Stomach smooth muscle (tissue), 2 donors: Measurements from ENCODE around the gene MMP12.
"Not testable (repeated sequence)": the region's sequence is repeated elsewhere in the genome, so short reads cannot be mapped to it uniquely, and the experiment has no call there.

Experiments used
- H3K27ac ChIP-seq: one replicate; pipeline ENCODE4 v1.7.0; 2013; ENCODE audit warnings: mild to moderate bottlenecking, low read length, inconsistent platforms
- H3K27me3 ChIP-seq, 2 donors: one replicate each; pipeline ENCODE4 v1.7.0; 2013; ENCODE audit warnings: low read length in 2 of 2; ENCODE audit not compliant: insufficient read depth in 2 of 2, control insufficient read depth in 1 of 2
- H3K36me3 ChIP-seq, 2 donors: one replicate each; pipeline ENCODE4 v1.7.0; 2013; ENCODE audit warnings: low read length in 2 of 2; ENCODE audit not compliant: control insufficient read depth in 2 of 2, insufficient read depth in 2 of 2
- H3K4me1 ChIP-seq: one replicate; pipeline ENCODE4 v1.7.0; 2013; ENCODE audit warnings: low read length; ENCODE audit not compliant: control insufficient read depth, insufficient read depth
- H3K4me3 ChIP-seq, 2 donors: one replicate each; pipeline ENCODE4 v1.7.0; 2013; ENCODE audit warnings: low read length in 2 of 2
- H3K9ac ChIP-seq, 2 donors: one replicate each; pipeline ENCODE4 v1.7.0; 2013; ENCODE audit warnings: low read length in 2 of 2, mild to moderate bottlenecking in 1 of 2
- H3K9me3 ChIP-seq, 2 donors: one replicate each; pipeline ENCODE4 v1.7.0; 2013; ENCODE audit warnings: low read length in 2 of 2; ENCODE audit not compliant: control insufficient read depth in 2 of 2
- donor health status: healthy.
- donor health status: Pancreatic carcinoma.

The MMP12 gene

GRCh38 chr11:102874852-102875251 lies at the start of gene MMP12:
Gene MMP12, minus strand, starts transcription at chr11:102874982. Its CDS starts 45 bp downstream, at chr11:102874937.
- H3K9me3 ChIP-seq: no peaks in the 10 kb centered on the region
- no peaks in the 10 kb centered on the region for H3K4me1 ChIP-seq
- no peak within 1 kb of the TSS for H3K4me3 ChIP-seq
- H3K27ac ChIP-seq: no peak within 1 kb of the TSS
- no peaks in the 10 kb centered on the region for H3K27me3 ChIP-seq
- no peaks in the 10 kb centered on the region for H3K36me3 ChIP-seq
- no peak within 1 kb of the TSS for H3K9ac ChIP-seq

- H3K4me3 ChIP-seq: no peak overlapping the region
- H3K4me1 ChIP-seq: no peaks in the 10 kb centered on the region
- no peak overlapping the region for H3K27ac ChIP-seq
- no peaks in the 10 kb centered on the region for H3K36me3 ChIP-seq
- H3K27me3 ChIP-seq: no peaks in the 10 kb centered on the region
- no peak overlapping the region for H3K9ac ChIP-seq
- H3K9me3 ChIP-seq: no peaks in the 10 kb centered on the region
Measured at GRCh38 chr11:102921587-102922220, 46.9 kb upstream of the MMP12 start.

- Histone ChIP-seq H3K27ac (no peak overlapping the region), H3K9me3 (no peaks in the 10 kb centered on the region), H3K9ac (no peak overlapping the region), H3K36me3 (no peaks in the 10 kb centered on the region), H3K4me1 (no peaks in the 10 kb centered on the region), H3K27me3 (no peaks in the 10 kb centered on the region), H3K4me3 (no peak overlapping the region)
Measured at GRCh38 chr11:102920118-102920684, 45.4 kb upstream of the MMP12 start.

- H3K4me3 ChIP-seq: no peak overlapping the region
- peaks cover 2% of the 10 kb centered on the region for H3K4me1 ChIP-seq
- H3K9me3 ChIP-seq: no peaks in the 10 kb centered on the region
- H3K27me3 ChIP-seq: no peaks in the 10 kb centered on the region
- H3K36me3 ChIP-seq: no peaks in the 10 kb centered on the region
- no peak overlapping the region for H3K27ac ChIP-seq
- no peak overlapping the region for H3K9ac ChIP-seq
Measured at GRCh38 chr11:102915044-102915375, 40.2 kb upstream of the MMP12 start.

- Histone ChIP-seq H3K4me1 (peaks cover 2% of the 10 kb centered on the region), H3K36me3 (no peaks in the 10 kb centered on the region), H3K4me3 (no peak overlapping the region), H3K9me3 (no peaks in the 10 kb centered on the region), H3K9ac (no peak overlapping the region), H3K27ac (peak overlapping the region; percentile 60), H3K27me3 (no peaks in the 10 kb centered on the region)
Measured at GRCh38 chr11:102914238-102915043, 39.7 kb upstream of the MMP12 start.

GRCh38 chr11:102912482-102912830 lies 37.7 kb upstream of the MMP12 start:
- no peak overlapping the region for H3K4me3 ChIP-seq
- no peaks in the 10 kb centered on the region for H3K27me3 ChIP-seq
- peaks cover 2% of the 10 kb centered on the region for H3K4me1 ChIP-seq
- H3K9ac ChIP-seq: no peak overlapping the region
- no peaks in the 10 kb centered on the region for H3K36me3 ChIP-seq
- no peak overlapping the region for H3K27ac ChIP-seq
- H3K9me3 ChIP-seq: no peaks in the 10 kb centered on the region

GRCh38 chr11:102911758-102912481 lies 37.1 kb upstream of the MMP12 start:
- Histone ChIP-seq H3K27ac (no peak overlapping the region), H3K9me3 (no peaks in the 10 kb centered on the region)

GRCh38 chr11:102905848-102906247 lies 31.1 kb upstream of the MMP12 start:
- not testable (repeated sequence) for H3K9me3 ChIP-seq, H3K4me1 ChIP-seq, H3K36me3 ChIP-seq, H3K4me3 ChIP-seq, H3K9ac ChIP-seq, H3K27me3 ChIP-seq, H3K27ac ChIP-seq

More at GRCh38 chr11:102911758-102912481, 37.1 kb upstream of the MMP12 start:
- Histone ChIP-seq H3K9ac (no peak overlapping the region), H3K4me3 (no peak overlapping the region), H3K4me1 (peaks cover 2% of the 10 kb centered on the region), H3K27me3 (no peaks in the 10 kb centered on the region), H3K36me3 (no peaks in the 10 kb centered on the region)

- H3K27ac ChIP-seq, H3K4me3 ChIP-seq, H3K4me1 ChIP-seq, H3K9me3 ChIP-seq, H3K9ac ChIP-seq, H3K36me3 ChIP-seq, H3K27me3 ChIP-seq: not testable (repeated sequence)
Measured at GRCh38 chr11:102903895-102904294, 29.1 kb upstream of the MMP12 start.

- Histone ChIP-seq H3K36me3 (no peaks in the 10 kb centered on the region), H3K9ac (no peak overlapping the region), H3K4me3 (no peak overlapping the region), H3K9me3 (no peaks in the 10 kb centered on the region), H3K27ac (no peak overlapping the region), H3K27me3 (no peaks in the 10 kb centered on the region), H3K4me1 (no peaks in the 10 kb centered on the region)
Measured at GRCh38 chr11:102900346-102900745, 25.6 kb upstream of the MMP12 start.
